ENCODE measurements around the gene DRD4. TPM values are rescaled to one million over a fixed set of nuclear protein-coding genes. Genes with fewer than 3 reads are reported as not detected.

Gene DRD4
- total and polyA plus RNA-seq, 7 experiments from 2014 or later = 0.27 to 1.9 (median 0.75) TPM; not detected in 2

DNA sequence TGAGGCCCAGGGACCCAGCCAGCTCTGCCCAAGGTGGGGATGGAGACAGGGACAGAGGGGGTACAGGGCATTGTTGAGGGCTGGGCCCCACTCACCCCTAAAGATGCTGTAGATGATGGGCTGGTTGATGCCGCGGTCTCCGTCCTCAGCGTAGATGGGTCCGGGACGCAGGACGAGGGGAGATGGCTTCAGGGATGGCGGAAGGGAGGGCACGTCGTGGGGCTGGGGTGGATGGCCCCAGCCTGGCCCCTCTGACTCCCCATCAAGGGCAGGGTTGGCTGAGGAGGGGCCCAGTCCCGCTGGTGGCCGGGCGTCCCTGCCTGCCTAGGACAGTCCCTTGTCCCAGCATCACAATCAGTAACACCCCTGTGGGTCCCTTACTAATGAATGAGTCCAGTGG, 16.9 kb upstream of the DRD4 start:
- ChIA-PET CTCF (no interaction called here), POLR2A (interaction anchor here (0.6 kb wide), 1 partner anchor 394 kb away, joined by 3 read pairs; no protein-coding TSS in a partner anchor)
- Histone ChIP-seq H3K27ac (ENCODE audit: low read depth, low read length) (no peak overlapping the region), H3K9me3 (ENCODE audit: control insufficient read depth in 2 of 3, low read length in 3 of 3) (no peaks in the 10 kb centered on the region), H3K4me1 (ENCODE audit: control insufficient read depth in 2 of 2, insufficient read depth in 2 of 2, low read length in 2 of 2) (peaks cover 0 to under 1% of the 10 kb centered on the region in 2 donors), H3K27me3 (ENCODE audit: control insufficient read depth in 2 of 2, insufficient read depth in 2 of 2, low read length in 2 of 2) (no peaks in the 10 kb centered on the region), H3K36me3 (ENCODE audit: control insufficient read depth in 2 of 3, insufficient read depth in 3 of 3, low read length in 3 of 3) (peaks cover 0 to 7% (median 0%) of the 10 kb centered on the region in 3 experiments), H3K4me3 (ENCODE audit: low read length) (no peak overlapping the region)
- intact Hi-C loops (cut with micrococcal nuclease) = no loop called here
- peaks cover 0 to 2% (median 0%) of the 10 kb centered on the region in 11 donors for H3K9me3 Mint-ChIP-seq
- ATAC-seq = no peak
- no peak overlapping the region for H3K27ac Mint-ChIP-seq
- no peak for DNase-seq
- peaks cover 0 to 5% (median 0%) of the 10 kb centered on the region in 5 donors for H3K27me3 Mint-ChIP-seq
- peaks cover 0 to 5% (median 0%) of the 10 kb centered on the region in 5 donors for H3K36me3 Mint-ChIP-seq
- peaks cover 0 to 10% (median 7%) of the 10 kb centered on the region in 7 donors for H3K4me1 Mint-ChIP-seq
- no peak overlapping the region for H3K4me3 Mint-ChIP-seq

DNA sequence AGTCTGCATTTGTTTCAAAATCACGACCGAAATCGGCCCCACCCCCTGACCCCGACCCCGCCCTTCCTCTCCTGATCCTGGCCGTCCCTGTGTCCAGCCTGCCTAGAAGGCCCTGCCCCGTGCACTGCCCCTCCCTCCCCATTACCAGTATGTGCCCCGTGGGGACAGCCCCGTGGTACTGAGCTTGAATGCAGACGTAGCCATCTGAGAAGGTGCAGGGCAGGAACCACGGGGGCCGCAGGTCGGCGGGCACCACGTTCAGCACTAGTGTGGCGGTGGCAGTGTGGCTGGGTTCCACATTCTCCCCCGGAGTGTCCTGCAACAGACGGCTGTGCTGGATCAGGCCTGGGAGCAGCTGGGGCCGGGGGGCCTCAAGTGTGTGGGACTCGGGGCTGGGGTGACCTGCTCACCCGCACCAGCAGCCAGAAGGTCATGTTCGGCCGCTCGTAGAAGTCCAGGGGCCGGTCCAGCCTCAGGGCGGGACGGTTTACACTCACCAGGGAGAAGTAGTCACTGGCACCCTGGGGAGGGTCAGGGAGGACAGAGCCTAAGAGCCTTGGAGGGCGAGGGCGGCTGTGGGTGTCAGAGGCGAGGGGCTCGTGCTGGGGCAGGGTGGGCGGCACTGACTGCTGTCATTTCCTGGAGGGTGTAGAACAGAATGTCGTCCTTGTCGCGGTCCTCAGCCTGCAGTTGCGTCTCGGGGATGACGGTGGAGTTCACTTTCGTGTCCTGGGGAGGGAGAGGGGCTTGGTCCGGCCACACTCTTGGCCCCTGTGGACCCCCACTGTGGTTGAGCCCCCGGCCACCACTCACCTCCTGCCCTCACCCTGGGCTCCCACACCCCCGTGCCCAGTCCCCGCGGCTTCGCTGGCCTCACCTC, 15.9 kb upstream of the DRD4 start:
- Mint-ChIP-seq H3K4me3 (no peak overlapping the region), H3K27me3 (peaks cover 0 to 5% (median 0%) of the 10 kb centered on the region in 5 donors), H3K36me3 (no peaks in the 10 kb centered on the region), H3K27ac (no peak overlapping the region), H3K4me1 (peaks cover 0 to 8% (median 3%) of the 10 kb centered on the region in 7 donors), H3K9me3 (no peaks in the 10 kb centered on the region)
- H3K4me1 ChIP-seq (ENCODE audit: control insufficient read depth in 2 of 2, insufficient read depth in 2 of 2, low read length in 2 of 2) = no peaks in the 10 kb centered on the region
- H3K9me3 ChIP-seq (ENCODE audit: control insufficient read depth in 2 of 3, low read length in 3 of 3) = no peaks in the 10 kb centered on the region
- intact Hi-C loops (cut with micrococcal nuclease) = no loop called here
- H3K27me3 ChIP-seq (ENCODE audit: control insufficient read depth in 2 of 2, insufficient read depth in 2 of 2, low read length in 2 of 2) = no peaks in the 10 kb centered on the region
- POLR2A ChIA-PET = no interaction called here
- no peak overlapping the region for H3K4me3 ChIP-seq (ENCODE audit: low read length)
- no peaks in the 10 kb centered on the region for H3K36me3 ChIP-seq (ENCODE audit: control insufficient read depth in 2 of 3, insufficient read depth in 3 of 3, low read length in 3 of 3)
- no peak overlapping the region for H3K27ac ChIP-seq (ENCODE audit: low read depth, low read length)
- peak in 1 of 9 donors; percentile 5 for DNase-seq
- ATAC-seq = peak; percentile 13
- CTCF ChIA-PET = no interaction called here

DNA sequence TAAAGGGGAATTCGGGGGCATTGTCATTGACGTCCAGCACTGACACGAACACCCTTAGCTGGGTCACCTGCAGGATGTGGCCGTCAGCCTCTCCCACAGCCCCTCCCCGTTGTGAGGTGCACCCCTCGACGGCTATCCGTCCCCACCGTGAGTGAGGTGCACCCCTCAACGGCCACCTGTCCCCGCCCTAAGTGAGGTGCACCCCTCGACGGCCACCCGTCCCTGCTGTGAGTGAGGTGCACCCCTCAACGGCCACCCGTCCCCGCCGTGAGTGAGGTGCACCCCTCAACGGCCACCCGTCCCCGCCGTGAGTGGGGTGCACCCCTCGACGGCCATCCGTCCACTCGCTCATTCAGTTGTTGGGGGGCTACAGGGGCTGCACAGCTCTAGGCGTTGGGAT, 15.2 kb upstream of the DRD4 start:
- Mint-ChIP-seq H3K4me1 (peaks cover 0 to 2% (median 0%) of the 10 kb centered on the region in 7 donors), H3K4me3 (no peak overlapping the region), H3K36me3 (no peaks in the 10 kb centered on the region), H3K27ac (no peak overlapping the region), H3K27me3 (peaks cover 0 to 5% (median 0%) of the 10 kb centered on the region in 5 donors), H3K9me3 (no peaks in the 10 kb centered on the region)
- intact Hi-C loops (cut with micrococcal nuclease) = no loop called here
- CTCF ChIA-PET = no interaction called here
- DNase-seq (peak in 1 of 9 donors; percentile 6), ATAC-seq (no peak)
- no peaks in the 10 kb centered on the region for H3K36me3 ChIP-seq (ENCODE audit: control insufficient read depth in 2 of 3, insufficient read depth in 3 of 3, low read length in 3 of 3)
- H3K4me1 ChIP-seq (ENCODE audit: control insufficient read depth in 2 of 2, insufficient read depth in 2 of 2, low read length in 2 of 2) = no peaks in the 10 kb centered on the region
- H3K27ac ChIP-seq (ENCODE audit: low read depth, low read length) = no peak overlapping the region
- no peak overlapping the region for H3K4me3 ChIP-seq (ENCODE audit: low read length)
- POLR2A ChIA-PET = no interaction called here
- H3K9me3 ChIP-seq (ENCODE audit: control insufficient read depth in 2 of 3, low read length in 3 of 3) = no peaks in the 10 kb centered on the region
- H3K27me3 ChIP-seq (ENCODE audit: control insufficient read depth in 2 of 2, insufficient read depth in 2 of 2, low read length in 2 of 2) = no peaks in the 10 kb centered on the region

DNA sequence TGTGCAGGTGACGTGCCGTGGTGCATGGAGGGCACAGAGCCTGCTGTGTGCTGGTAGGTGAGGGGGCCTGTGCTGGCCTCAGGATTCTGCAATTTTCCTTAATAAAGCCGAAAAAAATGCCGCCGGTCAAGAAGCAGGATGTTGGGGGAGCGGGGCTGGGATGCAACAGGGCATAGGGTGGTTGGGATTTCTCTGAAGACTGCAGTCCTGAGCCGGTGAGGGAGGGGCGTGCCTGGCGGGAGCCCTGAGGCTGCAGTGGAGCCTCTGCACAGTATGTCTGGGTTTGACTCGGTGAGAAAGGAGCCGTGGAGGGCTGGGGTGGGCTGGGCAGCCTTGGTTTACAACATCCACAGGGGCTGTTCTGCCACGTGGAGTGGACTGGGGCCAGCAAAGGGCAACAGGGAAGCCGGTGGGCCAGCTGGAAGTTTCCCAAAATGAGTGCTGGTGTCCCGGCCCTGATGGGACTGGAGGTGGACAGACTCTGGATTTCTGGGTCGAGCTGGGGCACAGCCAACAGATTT, 13.7 kb upstream of the DRD4 start:
- no peak overlapping the region for H3K27ac ChIP-seq (ENCODE audit: low read depth, low read length)
- H3K36me3 Mint-ChIP-seq = peaks cover 0 to 5% (median 0%) of the 10 kb centered on the region in 5 donors
- H3K27ac Mint-ChIP-seq = peak overlapping the region in 1 of 9 donors; percentile 33
- H3K4me3 ChIP-seq (ENCODE audit: low read length) = no peak overlapping the region
- H3K27me3 Mint-ChIP-seq = peaks cover 10 to 14% (median 10%) of the 10 kb centered on the region in 5 donors
- ChIA-PET CTCF (interaction anchor here (0.5 kb wide), 1 partner anchor 108 kb away, joined by 5 read pairs; no protein-coding TSS in a partner anchor), POLR2A (no interaction called here)
- intact Hi-C loops (cut with micrococcal nuclease) = no loop called here
- H3K9me3 Mint-ChIP-seq = peaks cover 0 to 5% (median 0%) of the 10 kb centered on the region in 11 donors
- H3K27me3 ChIP-seq (ENCODE audit: control insufficient read depth in 2 of 2, insufficient read depth in 2 of 2, low read length in 2 of 2) = no peaks in the 10 kb centered on the region
- no peak overlapping the region for H3K4me3 Mint-ChIP-seq
- peaks cover 4 to 10% (median 7%) of the 10 kb centered on the region in 7 donors for H3K4me1 Mint-ChIP-seq
- DNase-seq (peak in 1 of 9 donors; percentile 4), ATAC-seq (no peak)
- H3K4me1 ChIP-seq (ENCODE audit: control insufficient read depth in 2 of 2, insufficient read depth in 2 of 2, low read length in 2 of 2) = peaks cover 0 to 4% of the 10 kb centered on the region in 2 donors
- no peaks in the 10 kb centered on the region for H3K36me3 ChIP-seq (ENCODE audit: control insufficient read depth in 2 of 3, insufficient read depth in 3 of 3, low read length in 3 of 3)
- H3K9me3 ChIP-seq (ENCODE audit: control insufficient read depth in 2 of 3, low read length in 3 of 3) = no peaks in the 10 kb centered on the region

DNA sequence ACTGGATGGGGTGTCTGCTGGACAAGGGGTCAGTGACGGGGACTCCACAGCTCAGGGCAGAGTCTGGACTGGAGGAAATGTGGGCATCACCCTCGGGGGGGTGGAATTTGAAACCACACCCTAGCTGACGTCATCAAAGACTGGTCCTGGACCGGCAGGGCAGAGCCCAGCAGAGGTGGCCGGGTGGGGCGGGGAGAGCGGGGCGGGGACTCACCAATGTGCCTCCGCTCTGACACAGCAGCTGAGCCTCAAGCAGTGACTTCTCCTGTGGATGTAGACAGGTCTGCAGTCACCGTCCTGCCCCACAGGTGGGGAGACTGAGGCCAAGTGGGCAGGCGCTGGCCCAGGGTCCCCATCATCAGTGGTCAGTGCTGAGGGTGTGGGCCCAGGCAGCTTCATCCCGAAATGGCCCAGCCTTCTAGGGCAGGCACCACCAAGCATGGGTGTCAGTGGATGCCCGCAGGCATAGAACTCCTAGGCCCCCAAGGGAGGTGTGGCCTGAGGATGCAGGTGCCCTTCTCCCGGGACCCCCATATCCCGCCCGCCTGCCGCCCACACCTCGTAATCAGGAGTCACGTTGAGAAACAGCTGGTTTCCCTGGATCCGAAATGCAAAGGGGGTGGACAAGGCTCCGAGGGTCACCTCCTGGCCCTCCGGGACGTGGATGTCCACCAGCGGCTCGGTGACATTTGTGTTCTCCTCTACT, 12.9 kb upstream of the DRD4 start:
- Mint-ChIP-seq H3K4me3 (no peak overlapping the region), H3K9me3 (peaks cover 0 to 5% (median 0%) of the 10 kb centered on the region in 11 donors), H3K36me3 (peaks cover 0 to 5% (median 0%) of the 10 kb centered on the region in 5 donors), H3K27me3 (peaks cover 17 to 20% (median 17%) of the 10 kb centered on the region in 5 donors), H3K27ac (no peak overlapping the region), H3K4me1 (peaks cover 11 to 17% (median 15%) of the 10 kb centered on the region in 7 donors)
- ChIA-PET CTCF (interaction anchor here (0.5 kb wide), 1 partner anchor 107 kb away, joined by 5 read pairs; no protein-coding TSS in a partner anchor), POLR2A (interaction anchor here (1.0 kb wide), 1 partner anchor 73 kb away, joined by 3 read pairs; no protein-coding TSS in a partner anchor)
- no peak overlapping the region for H3K27ac ChIP-seq (ENCODE audit: low read depth, low read length)
- DNase-seq (peak in 1 of 9 donors; percentile 6), ATAC-seq (no peak)
- intact Hi-C loops (cut with micrococcal nuclease) = no loop called here
- H3K4me3 ChIP-seq (ENCODE audit: low read length) = no peak overlapping the region
- H3K27me3 ChIP-seq (ENCODE audit: control insufficient read depth in 2 of 2, insufficient read depth in 2 of 2, low read length in 2 of 2) = no peaks in the 10 kb centered on the region
- H3K4me1 ChIP-seq (ENCODE audit: control insufficient read depth in 2 of 2, insufficient read depth in 2 of 2, low read length in 2 of 2) = peaks cover 0 to 7% of the 10 kb centered on the region in 2 donors
- H3K36me3 ChIP-seq (ENCODE audit: control insufficient read depth in 2 of 3, insufficient read depth in 3 of 3, low read length in 3 of 3) = no peaks in the 10 kb centered on the region
- no peaks in the 10 kb centered on the region for H3K9me3 ChIP-seq (ENCODE audit: control insufficient read depth in 2 of 3, low read length in 3 of 3)
